ENCODE data around the gene DEXI.

DNA sequence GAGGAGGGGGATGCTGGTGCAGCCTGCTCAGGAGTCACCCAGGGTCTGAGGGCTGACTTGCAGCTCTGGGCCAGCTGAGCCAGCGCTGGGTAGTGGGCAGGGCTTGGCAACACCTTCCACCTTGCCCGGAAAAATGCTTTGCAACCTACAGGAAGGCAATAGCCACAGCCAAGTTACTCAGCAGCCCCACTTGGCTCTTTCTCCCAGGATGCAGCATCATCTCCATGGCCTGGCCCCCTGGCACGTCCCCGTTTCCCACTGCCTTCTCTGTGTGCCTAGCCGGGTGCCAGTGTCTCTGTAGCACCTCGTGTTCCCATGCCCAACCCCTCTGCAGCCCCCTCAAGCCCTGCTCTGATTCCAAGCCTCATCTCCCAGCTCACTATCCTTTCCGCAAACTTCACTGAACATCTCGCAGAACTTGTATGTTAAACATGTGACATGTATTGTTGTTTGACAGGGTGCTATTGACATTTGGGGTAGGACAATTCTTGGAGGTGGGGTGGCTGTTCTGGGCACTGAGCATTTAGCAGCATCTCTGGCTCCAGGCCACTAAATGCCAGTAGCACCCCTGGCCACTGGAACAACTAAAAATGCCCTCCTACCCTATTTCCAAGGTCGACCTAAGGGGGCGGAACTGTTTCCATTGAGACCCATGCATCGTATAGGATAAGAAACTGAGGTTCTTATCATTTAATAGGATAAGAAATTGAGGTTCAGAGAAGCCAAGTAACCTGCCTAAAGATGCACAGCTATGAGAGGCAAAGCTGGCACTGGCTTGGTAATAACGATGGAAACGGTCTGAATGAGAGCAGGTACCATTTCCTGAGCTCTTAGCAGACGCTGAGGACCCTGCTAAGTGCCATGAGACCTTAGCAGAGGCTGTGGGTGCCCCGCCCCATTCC is 12.2 kb downstream of the DEXI start:
- TF ChIP-seq, protein P1, sequence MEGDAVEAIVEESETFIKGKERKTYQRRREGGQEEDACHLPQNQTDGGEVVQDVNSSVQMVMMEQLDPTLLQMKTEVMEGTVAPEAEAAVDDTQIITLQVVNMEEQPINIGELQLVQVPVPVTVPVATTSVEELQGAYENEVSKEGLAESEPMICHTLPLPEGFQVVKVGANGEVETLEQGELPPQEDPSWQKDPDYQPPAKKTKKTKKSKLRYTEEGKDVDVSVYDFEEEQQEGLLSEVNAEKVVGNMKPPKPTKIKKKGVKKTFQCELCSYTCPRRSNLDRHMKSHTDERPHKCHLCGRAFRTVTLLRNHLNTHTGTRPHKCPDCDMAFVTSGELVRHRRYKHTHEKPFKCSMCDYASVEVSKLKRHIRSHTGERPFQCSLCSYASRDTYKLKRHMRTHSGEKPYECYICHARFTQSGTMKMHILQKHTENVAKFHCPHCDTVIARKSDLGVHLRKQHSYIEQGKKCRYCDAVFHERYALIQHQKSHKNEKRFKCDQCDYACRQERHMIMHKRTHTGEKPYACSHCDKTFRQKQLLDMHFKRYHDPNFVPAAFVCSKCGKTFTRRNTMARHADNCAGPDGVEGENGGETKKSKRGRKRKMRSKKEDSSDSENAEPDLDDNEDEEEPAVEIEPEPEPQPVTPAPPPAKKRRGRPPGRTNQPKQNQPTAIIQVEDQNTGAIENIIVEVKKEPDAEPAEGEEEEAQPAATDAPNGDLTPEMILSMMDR (conservative IDR thresholded peaks at IDR 0.05): no peak
- no peak for TF ChIP-seq ZFX (IDR thresholded peaks at IDR 0.05)
